ENCODE results near the gene TBCA. TPM values are rescaled to one million over a fixed set of nuclear protein-coding genes. Genes with fewer than 3 reads are reported as not detected.
"Not testable (repeated sequence)": the region's sequence is repeated elsewhere in the genome, so short reads cannot be mapped to it uniquely, and the experiment has no call there.

Gene TBCA
- total RNA-seq, 1 experiment from 2014 or later, result 327 TPM

- Mint-ChIP-seq H3K4me3 (no peak overlapping the region), H3K9me3 (no peaks in the 10 kb centered on the region), H3K4me1 (no peaks in the 10 kb centered on the region), H3K27ac (no peak overlapping the region), H3K36me3 (peaks cover 22% of the 10 kb centered on the region), H3K27me3 (ENCODE audit: low read depth) (no peaks in the 10 kb centered on the region)
- ATAC-seq (no peak), DNase-seq (ENCODE audit: low spot score) (no peak)
- ChIA-PET POLR2A (interaction anchor here (0.7 kb wide), 1 partner anchor 10 kb away, joined by 5 read pairs; no protein-coding TSS in a partner anchor), CTCF (no interaction called here)
- TF ChIP-seq ELF4 (CRISPR knock-in tag; IDR thresholded peaks at IDR 0.05; ENCODE audit: low read depth) (no peak), MLX (CRISPR knock-in tag; IDR thresholded peaks at IDR 0.05) (no peak), RELA (CRISPR knock-in tag; IDR thresholded peaks at IDR 0.05; ENCODE audit: borderline replicate concordance) (no peak), NR2C2 (CRISPR knock-in tag; IDR thresholded peaks at IDR 0.05) (no peak), GTF2I (CRISPR knock-in tag; conservative IDR thresholded peaks at IDR 0.05) (no peak), FOXJ3 (CRISPR knock-in tag; IDR thresholded peaks at IDR 0.05; ENCODE audit: borderline replicate concordance) (no peak), ATF3 (CRISPR knock-in tag; conservative IDR thresholded peaks at IDR 0.05) (no peak), MYBL2 (CRISPR knock-in tag; IDR thresholded peaks at IDR 0.05) (no peak), CBFB (CRISPR knock-in tag; IDR thresholded peaks at IDR 0.05; ENCODE audit: low read depth) (no peak), NR3C1 (CRISPR knock-in tag; conservative IDR thresholded peaks at IDR 0.05; ENCODE audit: low read depth) (no peak), ZMAT4 (CRISPR knock-in tag; IDR thresholded peaks at IDR 0.05) (no peak), ESRRA (CRISPR knock-in tag; IDR thresholded peaks at IDR 0.05; ENCODE audit: borderline replicate concordance) (no peak), NFYB (CRISPR knock-in tag; conservative IDR thresholded peaks at IDR 0.05; ENCODE audit: low read depth) (no peak), NFATC4 (CRISPR knock-in tag; IDR thresholded peaks at IDR 0.05) (no peak)
- TF ChIP-seq, protein P1, sequence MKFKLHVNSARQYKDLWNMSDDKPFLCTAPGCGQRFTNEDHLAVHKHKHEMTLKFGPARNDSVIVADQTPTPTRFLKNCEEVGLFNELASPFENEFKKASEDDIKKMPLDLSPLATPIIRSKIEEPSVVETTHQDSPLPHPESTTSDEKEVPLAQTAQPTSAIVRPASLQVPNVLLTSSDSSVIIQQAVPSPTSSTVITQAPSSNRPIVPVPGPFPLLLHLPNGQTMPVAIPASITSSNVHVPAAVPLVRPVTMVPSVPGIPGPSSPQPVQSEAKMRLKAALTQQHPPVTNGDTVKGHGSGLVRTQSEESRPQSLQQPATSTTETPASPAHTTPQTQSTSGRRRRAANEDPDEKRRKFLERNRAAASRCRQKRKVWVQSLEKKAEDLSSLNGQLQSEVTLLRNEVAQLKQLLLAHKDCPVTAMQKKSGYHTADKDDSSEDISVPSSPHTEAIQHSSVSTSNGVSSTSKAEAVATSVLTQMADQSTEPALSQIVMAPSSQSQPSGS (CRISPR knock-in tag; IDR thresholded peaks at IDR 0.05; ENCODE audit: borderline replicate concordance, low read depth), result no peak
- TF ChIP-seq, protein P2, sequence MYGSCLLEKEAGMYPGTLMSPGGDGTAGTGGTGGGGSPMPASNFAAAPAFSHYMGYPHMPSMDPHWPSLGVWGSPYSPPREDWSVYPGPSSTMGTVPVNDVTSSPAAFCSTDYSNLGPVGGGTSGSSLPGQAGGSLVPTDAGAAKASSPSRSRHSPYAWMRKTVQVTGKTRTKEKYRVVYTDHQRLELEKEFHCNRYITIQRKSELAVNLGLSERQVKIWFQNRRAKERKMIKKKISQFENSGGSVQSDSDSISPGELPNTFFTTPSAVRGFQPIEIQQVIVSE (CRISPR knock-in tag; IDR thresholded peaks at IDR 0.05; ENCODE audit: borderline replicate concordance), result no peak
These were observed 66.8 kb downstream of the TBCA start for GRCh38 chr5:77709340-77709739.

GRCh38 chr5:77707791-77708190 is 68.3 kb downstream of the TBCA start:
- H3K9me3 Mint-ChIP-seq, result no peaks in the 10 kb centered on the region
- ChIA-PET POLR2A (no interaction called here), CTCF (no interaction called here)
- ATAC-seq (no peak), DNase-seq (ENCODE audit: low spot score) (no peak)
- TF ChIP-seq PRDM15 (CRISPR knock-in tag; IDR thresholded peaks at IDR 0.05) (no peak), ZNF425 (CRISPR knock-in tag; conservative IDR thresholded peaks at IDR 0.05) (no peak), ZNF671 (CRISPR knock-in tag; IDR thresholded peaks at IDR 0.05) (no peak), RELA (CRISPR knock-in tag; IDR thresholded peaks at IDR 0.05; ENCODE audit: borderline replicate concordance) (no peak), CREM (CRISPR knock-in tag; IDR thresholded peaks at IDR 0.05) (no peak), ZNF423 (CRISPR knock-in tag; IDR thresholded peaks at IDR 0.05) (no peak), TP53 (CRISPR knock-in tag; IDR thresholded peaks at IDR 0.05) (no peak), SMAD3 (CRISPR knock-in tag; IDR thresholded peaks at IDR 0.05; ENCODE audit: borderline replicate concordance) (no peak), FOXK1 (CRISPR knock-in tag; IDR thresholded peaks at IDR 0.05) (no peak), NFE2L1 (CRISPR knock-in tag; IDR thresholded peaks at IDR 0.05) (no peak)
- no peak overlapping the region for H3K4me3 Mint-ChIP-seq
- no peaks in the 10 kb centered on the region for H3K27me3 Mint-ChIP-seq (ENCODE audit: low read depth)
- H3K4me1 Mint-ChIP-seq, result no peaks in the 10 kb centered on the region
- H3K27ac Mint-ChIP-seq, result no peak overlapping the region
- peaks cover 33% of the 10 kb centered on the region for H3K36me3 Mint-ChIP-seq

DNA sequence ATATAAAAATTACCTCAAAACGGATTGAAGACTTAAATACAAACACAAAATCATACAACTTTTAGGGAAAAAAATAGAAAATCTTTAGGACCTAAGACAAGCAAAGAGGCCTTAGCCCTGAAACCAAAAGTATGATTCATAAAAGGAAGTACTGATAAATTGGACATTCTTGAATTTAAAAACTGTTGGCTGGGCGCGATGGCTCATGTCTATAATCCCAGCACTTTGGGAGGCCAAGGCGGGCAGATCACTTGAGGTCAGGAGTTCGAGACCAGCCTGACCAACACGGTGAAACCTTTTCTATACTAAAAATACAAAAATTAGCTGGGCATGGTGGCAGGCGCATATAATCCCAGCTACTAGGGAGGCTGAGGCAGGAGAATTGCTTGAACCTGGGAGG is 76.6 kb downstream of the TBCA start:
- Mint-ChIP-seq H3K36me3 (peaks cover 29% of the 10 kb centered on the region), H3K9me3 (peaks cover 13% of the 10 kb centered on the region; the same call in 1 of the 2 replicates), H3K4me1 (peaks cover 29% of the 10 kb centered on the region)
- H3K4me3 Mint-ChIP-seq; H3K27ac Mint-ChIP-seq; DNase-seq (ENCODE audit: low spot score); CTCF ChIA-PET; ATAC-seq; H3K27me3 Mint-ChIP-seq (ENCODE audit: low read depth): not testable (repeated sequence)
- POLR2A ChIA-PET, result interaction anchor here (0.6 kb wide), 1 partner anchor 37 kb away, joined by 4 read pairs; no protein-coding TSS in a partner anchor

All from WTC11 (cell line).